Stimulated activated CD8-positive, alpha-beta memory T cell treated with anti-CD3 and anti-CD28 coated beads, Interleukin-2, amount 100 ng/mL, for 48 hours (primary cell): ENCODE results near the gene SLC35F3.
"Not testable (repeated sequence)": the region's sequence is repeated elsewhere in the genome, so short reads cannot be mapped to it uniquely, and the experiment has no call there.

Experiments used
- DNase-seq, 2 donors: peaks; one replicate each; pipeline ENCODE4 v3.0.0-alpha.2; 2020; ENCODE audit warnings: low read depth in 2 of 2

The SLC35F3 gene

GRCh38 chr1:234106032-234106431 lies 201.6 kb downstream of the SLC35F3 start:
- no peak for DNase-seq

- no peak for DNase-seq
Measured at GRCh38 chr1:234107416-234108021, 203.0 kb downstream of the SLC35F3 start.

- DNase-seq, result no peak
Measured at GRCh38 chr1:234108921-234109320, 204.4 kb downstream of the SLC35F3 start.

- no peak for DNase-seq
Measured at GRCh38 chr1:234109840-234110239, 205.4 kb downstream of the SLC35F3 start.

- DNase-seq, result no peak
Measured at GRCh38 chr1:234111458-234112142, 207.1 kb downstream of the SLC35F3 start.

- no peak for DNase-seq
Measured at GRCh38 chr1:234114648-234115307, 210.3 kb downstream of the SLC35F3 start.

- DNase-seq, result no peak
Measured at GRCh38 chr1:234118911-234119310, 214.4 kb downstream of the SLC35F3 start.

GRCh38 chr1:234119431-234119830 lies 215.0 kb downstream of the SLC35F3 start:
- no peak for DNase-seq

GRCh38 chr1:234120327-234120944 lies 216.0 kb downstream of the SLC35F3 start:
- no peak for DNase-seq

- DNase-seq, result not testable (repeated sequence)
Measured at GRCh38 chr1:234121659-234122058, 217.2 kb downstream of the SLC35F3 start.

GRCh38 chr1:234122571-234122970 lies 218.1 kb downstream of the SLC35F3 start:
- DNase-seq, result not testable (repeated sequence)

- no peak for DNase-seq
Measured at GRCh38 chr1:234123867-234124266, 219.4 kb downstream of the SLC35F3 start.

- peak; percentile 26 to 27 for DNase-seq
Measured at GRCh38 chr1:234125283-234125682, 220.8 kb downstream of the SLC35F3 start.

GRCh38 chr1:234125714-234126113 lies 221.2 kb downstream of the SLC35F3 start:
- DNase-seq, result no peak

- DNase-seq, result no peak
Measured at GRCh38 chr1:234127026-234127671, 222.7 kb downstream of the SLC35F3 start.

GRCh38 chr1:234132795-234133194 lies 228.3 kb downstream of the SLC35F3 start:
- no peak for DNase-seq

- no peak for DNase-seq
Measured at GRCh38 chr1:234134878-234135277, 230.4 kb downstream of the SLC35F3 start.

- DNase-seq, result no peak
Measured at GRCh38 chr1:234135501-234135900, 231.0 kb downstream of the SLC35F3 start.

GRCh38 chr1:234136073-234136472 lies 231.6 kb downstream of the SLC35F3 start:
- no peak for DNase-seq

GRCh38 chr1:234139966-234140365 lies 235.5 kb downstream of the SLC35F3 start:
- DNase-seq, result no peak

GRCh38 chr1:234140388-234140787 lies 235.9 kb downstream of the SLC35F3 start:
- no peak for DNase-seq

- DNase-seq, result no peak
Measured at GRCh38 chr1:234141006-234141405, 236.5 kb downstream of the SLC35F3 start.
